ENCODE data around the gene MLN. TPM values are rescaled to one million over a fixed set of nuclear protein-coding genes. Genes with fewer than 3 reads are reported as not detected.
A peak's percentile ranks its signal among the peaks of the same experiment; 100 is the strongest.

MLN gene
- total RNA-seq, 4 donors from 2014 or later: not detected

DNA sequence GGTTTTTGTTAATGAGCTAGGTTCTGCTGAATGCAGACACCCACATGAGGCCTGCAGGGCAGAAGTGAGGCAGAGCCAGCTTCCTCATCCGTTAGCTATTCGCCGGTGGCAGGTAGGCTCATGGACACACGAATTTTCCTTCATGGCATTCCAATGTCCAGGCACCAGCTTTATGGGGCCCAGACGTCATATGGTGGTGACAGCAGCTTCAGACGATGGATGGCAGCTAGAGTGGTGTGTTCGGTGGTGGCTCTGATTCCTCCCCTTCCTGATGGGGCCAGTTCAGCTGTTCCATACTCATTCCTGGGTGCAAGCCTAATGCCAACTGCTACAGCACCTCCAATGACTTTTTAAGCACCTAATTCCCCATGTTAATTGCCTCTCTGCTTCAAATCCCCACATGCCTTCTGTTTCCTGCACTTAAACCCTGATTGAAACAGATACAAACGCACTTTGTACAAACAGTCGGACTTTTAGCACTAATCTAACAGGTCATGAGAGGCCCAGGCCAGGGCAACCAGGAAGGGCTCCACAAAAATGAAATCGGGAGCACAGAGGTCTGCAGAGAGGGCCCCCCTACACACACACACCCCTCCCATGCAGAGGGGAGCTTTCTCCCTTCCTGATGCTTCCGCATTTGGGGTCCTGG, 35.7 kb upstream of the MLN start:
- H3K36me3 ChIP-seq: no peaks in the 10 kb centered on the region
- peak overlapping the region in 1 of 4 donors; percentile 30 for H3K27ac ChIP-seq
- no peaks in the 10 kb centered on the region for H3K27me3 ChIP-seq
- peaks cover 0 to 23% (median 0%) of the 10 kb centered on the region in 4 donors for H3K4me1 ChIP-seq
- TF ChIP-seq POLR2A (IDR thresholded peaks at IDR 0.05): no peak
- TF ChIP-seq, protein P1, sequence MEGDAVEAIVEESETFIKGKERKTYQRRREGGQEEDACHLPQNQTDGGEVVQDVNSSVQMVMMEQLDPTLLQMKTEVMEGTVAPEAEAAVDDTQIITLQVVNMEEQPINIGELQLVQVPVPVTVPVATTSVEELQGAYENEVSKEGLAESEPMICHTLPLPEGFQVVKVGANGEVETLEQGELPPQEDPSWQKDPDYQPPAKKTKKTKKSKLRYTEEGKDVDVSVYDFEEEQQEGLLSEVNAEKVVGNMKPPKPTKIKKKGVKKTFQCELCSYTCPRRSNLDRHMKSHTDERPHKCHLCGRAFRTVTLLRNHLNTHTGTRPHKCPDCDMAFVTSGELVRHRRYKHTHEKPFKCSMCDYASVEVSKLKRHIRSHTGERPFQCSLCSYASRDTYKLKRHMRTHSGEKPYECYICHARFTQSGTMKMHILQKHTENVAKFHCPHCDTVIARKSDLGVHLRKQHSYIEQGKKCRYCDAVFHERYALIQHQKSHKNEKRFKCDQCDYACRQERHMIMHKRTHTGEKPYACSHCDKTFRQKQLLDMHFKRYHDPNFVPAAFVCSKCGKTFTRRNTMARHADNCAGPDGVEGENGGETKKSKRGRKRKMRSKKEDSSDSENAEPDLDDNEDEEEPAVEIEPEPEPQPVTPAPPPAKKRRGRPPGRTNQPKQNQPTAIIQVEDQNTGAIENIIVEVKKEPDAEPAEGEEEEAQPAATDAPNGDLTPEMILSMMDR (IDR thresholded peaks at IDR 0.05): no peak
- H3K9me3 ChIP-seq: no peaks in the 10 kb centered on the region
- no peak for DNase-seq
- no peak overlapping the region for H3K4me3 ChIP-seq

DNA sequence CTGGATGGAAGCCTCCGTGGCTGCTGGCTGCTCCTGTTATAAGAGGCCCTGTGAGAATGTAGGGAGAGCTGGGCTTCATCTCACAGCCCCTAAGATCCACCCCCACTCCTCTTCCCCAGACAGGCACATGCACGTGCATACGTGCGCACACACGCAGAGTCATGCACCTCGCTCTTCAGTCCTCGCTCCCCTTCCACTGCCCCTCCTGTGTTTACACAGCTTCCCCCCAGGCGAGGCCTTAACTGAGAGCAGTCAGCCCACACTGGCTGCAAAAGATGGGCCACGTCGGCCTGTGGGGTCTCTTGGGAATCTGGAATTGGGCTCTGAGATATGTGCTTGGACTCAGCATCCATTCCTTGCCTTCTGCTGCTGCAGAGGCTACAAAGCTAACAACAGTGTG, 35.2 kb upstream of the MLN start:
- TF ChIP-seq, protein P1 (IDR thresholded peaks at IDR 0.05): no peak
- TF ChIP-seq POLR2A (IDR thresholded peaks at IDR 0.05): no peak
- H3K27me3 ChIP-seq: no peaks in the 10 kb centered on the region
- no peak overlapping the region for H3K4me3 ChIP-seq
- no peaks in the 10 kb centered on the region for H3K36me3 ChIP-seq
- H3K27ac ChIP-seq: no peak overlapping the region
- no peak for DNase-seq
- no peaks in the 10 kb centered on the region for H3K9me3 ChIP-seq
- peaks cover 0 to 23% (median 0%) of the 10 kb centered on the region in 4 donors for H3K4me1 ChIP-seq

DNA sequence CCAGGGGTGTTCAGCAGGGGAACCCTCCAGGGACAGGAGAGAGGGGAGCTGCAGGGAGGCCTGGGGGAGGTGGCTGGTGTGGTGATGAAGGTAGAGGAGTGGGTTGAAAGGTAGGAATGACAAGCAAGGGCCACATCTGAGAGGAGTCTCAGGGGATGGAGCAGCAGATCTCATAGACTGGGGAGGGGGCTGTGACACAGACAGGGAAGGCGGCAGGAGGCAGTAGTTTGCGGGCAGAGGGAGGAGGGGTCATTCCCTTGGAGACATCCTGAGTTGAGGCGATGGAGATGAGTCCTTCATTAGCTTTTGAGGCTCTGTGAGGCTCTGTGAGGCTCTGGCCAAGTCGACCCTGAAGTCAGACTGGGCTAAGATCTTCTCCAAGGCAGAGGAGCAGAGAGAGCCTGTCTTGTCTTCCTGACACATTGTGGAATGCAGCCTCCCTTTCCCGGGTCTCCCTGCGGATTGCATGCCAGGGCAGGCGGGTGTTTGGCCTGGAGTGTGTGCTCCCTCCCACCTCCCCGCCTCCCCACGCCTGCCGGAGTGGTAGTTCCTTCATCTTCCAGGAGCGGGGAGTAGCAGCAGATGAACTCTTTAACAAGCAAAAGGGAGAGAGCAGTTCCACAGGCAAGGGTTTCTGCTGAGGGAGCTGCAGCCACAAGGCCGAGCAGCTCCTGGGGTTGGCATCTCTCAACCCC, 34.3 kb upstream of the MLN start:
- no peak for DNase-seq
- H3K27ac ChIP-seq: no peak overlapping the region

DNA sequence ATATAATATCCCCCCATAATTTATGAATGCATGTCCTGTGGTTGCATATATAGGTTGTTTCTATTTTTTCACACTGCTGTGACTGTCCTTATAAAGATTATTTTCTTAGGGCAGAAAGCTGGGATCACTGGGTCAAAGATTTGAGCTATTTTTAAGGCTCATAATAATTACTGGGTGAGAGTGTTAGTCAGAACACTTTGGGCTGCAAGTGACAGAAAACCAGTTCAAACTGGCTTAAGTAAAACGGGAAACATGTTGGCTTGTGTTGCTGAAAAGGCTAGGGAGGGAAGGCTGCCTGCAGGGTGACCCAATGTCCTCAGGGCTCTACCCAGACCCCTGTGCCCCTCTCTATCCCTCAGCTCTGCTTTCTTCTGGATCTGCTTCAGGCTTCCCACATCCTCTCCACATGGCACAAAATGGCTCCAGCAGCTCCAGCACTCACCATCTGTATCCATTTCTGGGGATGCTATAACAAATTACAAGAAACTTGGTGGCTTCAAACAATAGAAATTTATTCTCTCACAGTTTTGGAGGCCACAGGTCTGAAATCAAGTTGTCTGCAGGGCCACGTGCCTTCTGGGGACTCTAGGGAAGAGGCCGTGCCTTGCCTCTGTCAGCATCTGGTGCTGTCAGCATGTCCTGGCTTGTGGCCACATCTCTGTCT, 33.1 kb upstream of the MLN start:
- no peak for DNase-seq
- H3K27ac ChIP-seq: no peak overlapping the region
- H3K27me3 ChIP-seq: no peaks in the 10 kb centered on the region
- no peaks in the 10 kb centered on the region for H3K36me3 ChIP-seq
- H3K4me1 ChIP-seq: peaks cover 0 to 23% (median 0%) of the 10 kb centered on the region in 4 donors
- no peak overlapping the region for H3K4me3 ChIP-seq
- no peaks in the 10 kb centered on the region for H3K9me3 ChIP-seq
- TF ChIP-seq POLR2A (IDR thresholded peaks at IDR 0.05): no peak
- TF ChIP-seq, protein P1 (IDR thresholded peaks at IDR 0.05): no peak

More for the DNA sequence above, 34.3 kb upstream of the MLN start:
- TF ChIP-seq, protein P1 (IDR thresholded peaks at IDR 0.05): no peak
- no peak for TF ChIP-seq POLR2A (IDR thresholded peaks at IDR 0.05)
- H3K27me3 ChIP-seq: no peaks in the 10 kb centered on the region
- H3K4me1 ChIP-seq: peaks cover 0 to 23% (median 0%) of the 10 kb centered on the region in 4 donors
- no peaks in the 10 kb centered on the region for H3K36me3 ChIP-seq
- H3K9me3 ChIP-seq: no peaks in the 10 kb centered on the region
- no peak overlapping the region for H3K4me3 ChIP-seq

DNA sequence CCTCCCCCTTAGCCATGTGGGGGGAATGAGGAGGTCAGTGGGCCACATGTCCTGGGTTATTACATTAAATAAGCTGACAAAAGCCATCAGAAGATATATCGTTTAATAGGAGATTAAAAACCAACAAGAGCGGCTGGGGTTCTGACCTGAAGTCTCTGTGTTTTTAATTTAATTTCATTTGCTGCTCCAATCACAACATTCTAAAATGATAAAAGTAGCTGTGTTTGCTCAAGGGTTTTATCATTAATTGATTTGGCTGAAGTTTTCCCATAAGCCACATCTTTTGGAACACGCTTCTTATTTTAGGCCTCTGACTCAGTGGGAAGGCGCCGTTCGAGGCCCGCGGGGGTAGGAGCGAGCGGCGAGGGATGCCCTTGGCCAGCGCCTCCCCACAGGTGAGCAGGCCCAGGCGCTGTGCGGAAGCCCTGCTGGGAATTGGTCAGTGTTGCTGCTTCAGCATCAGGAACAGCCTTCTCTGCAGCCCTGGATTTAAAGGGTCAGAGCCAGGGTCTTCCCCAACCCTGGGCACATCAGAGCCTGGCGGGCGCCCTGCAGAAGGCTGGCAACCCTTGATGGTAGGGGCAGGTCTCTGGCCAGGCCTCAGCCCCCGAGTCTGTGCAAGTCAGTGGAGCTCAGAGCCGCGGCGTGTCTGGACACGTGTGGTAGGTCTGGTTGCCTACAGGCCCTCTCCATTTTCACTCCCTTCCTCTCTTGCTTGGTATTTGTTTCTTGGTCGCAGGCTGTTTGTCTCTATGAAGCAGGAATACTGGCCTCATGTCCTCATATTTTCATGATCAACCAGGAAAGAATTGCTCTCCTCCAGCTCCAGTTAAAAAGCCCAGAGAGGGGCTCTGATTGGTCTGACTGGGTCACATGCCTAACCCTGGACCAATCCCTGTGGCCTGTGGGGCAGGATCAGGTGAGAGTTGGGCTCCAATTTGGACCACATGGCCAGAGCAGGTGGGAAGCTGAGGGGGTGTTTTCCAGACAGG, 30.9 kb upstream of the MLN start:
- Histone ChIP-seq H3K4me1 (peaks cover 0 to 14% (median 0%) of the 10 kb centered on the region in 4 donors), H3K27ac (no peak overlapping the region), H3K36me3 (no peaks in the 10 kb centered on the region), H3K9me3 (no peaks in the 10 kb centered on the region), H3K27me3 (no peaks in the 10 kb centered on the region), H3K4me3 (no peak overlapping the region)
- DNase-seq: no peak
- TF ChIP-seq, protein P1 (IDR thresholded peaks at IDR 0.05): no peak
- TF ChIP-seq POLR2A (IDR thresholded peaks at IDR 0.05): no peak

All from Peyer's patch (tissue), 4 donors.